KMS-11 (cell line): Measurements from ENCODE around the gene KRT75.

ENCODE experiments used
- H2AFZ ChIP-seq: fragments of 200-600 bp; sonication (generic); 2 replicates; pipeline ENCODE4 v1.6.1; 2016; ENCODE audit warnings: antibody characterized with exemption, mixed run types, low read depth
- H3K27ac ChIP-seq: fragments of 200-600 bp; sonication (generic); 2 replicates; pipeline ENCODE4 v1.6.1; 2016; ENCODE audit warnings: mild to moderate bottlenecking, mixed run types
- H3K27me3 ChIP-seq: fragments of 200-600 bp; sonication (generic); 2 replicates; pipeline ENCODE4 v1.6.1; 2017; ENCODE audit warnings: mild to moderate bottlenecking, low read depth, mixed run types, moderate library complexity; ENCODE audit not compliant: insufficient read depth
- H3K36me3 ChIP-seq: fragments of 200-600 bp; sonication (generic); 2 replicates; pipeline ENCODE4 v1.6.1; 2017; ENCODE audit warnings: mild to moderate bottlenecking, mixed run types; ENCODE audit not compliant: insufficient read depth
- H3K4me1 ChIP-seq: fragments of 200-600 bp; sonication (generic); 2 replicates; pipeline ENCODE4 v1.6.1; 2016; ENCODE audit warnings: mild to moderate bottlenecking, low read depth, mixed run types; ENCODE audit not compliant: poor library complexity, severe bottlenecking
- H3K4me2 ChIP-seq: fragments of 200-600 bp; sonication (generic); 2 replicates; pipeline ENCODE4 v1.7.0; 2016; ENCODE audit warnings: mild to moderate bottlenecking, mixed run types
- H3K4me3 ChIP-seq: fragments of 200-600 bp; sonication (generic); IDR thresholded peaks from 2 replicates; pipeline ENCODE4 v1.6.1; 2017; ENCODE audit warnings: low read depth, low read length, mixed read lengths; ENCODE audit not compliant: insufficient read depth
- H3K79me2 ChIP-seq: fragments of 200-600 bp; sonication (generic); 2 replicates; pipeline ENCODE4 v1.6.1; 2016; ENCODE audit warnings: low read depth, mixed run types; ENCODE audit not compliant: insufficient read depth
- H3K9ac ChIP-seq: fragments of 200-600 bp; sonication (generic); 2 replicates; pipeline ENCODE4 v1.6.1; 2016; ENCODE audit warnings: mild to moderate bottlenecking, mixed run types
- H4K20me1 ChIP-seq: fragments of 200-600 bp; sonication (generic); 2 replicates; pipeline ENCODE4 v1.6.1; 2016; ENCODE audit warnings: mild to moderate bottlenecking, mixed run types; ENCODE audit not compliant: insufficient read depth
- CTCF ChIP-seq: fragments of 200-600 bp; sonication (generic); conservative IDR thresholded peaks from 2 replicates; pipeline ENCODE4 v1.6.1; 2017; ENCODE audit warnings: low read depth, mild to moderate bottlenecking, antibody characterized with exemption, low read length, moderate library complexity, mixed read lengths

The KRT75 gene

GRCh38 chr12:52473768-52474167, 39.6 kb upstream of the KRT75 start, which contains the start of gene KRT6C:
Gene KRT6C (minus strand): TSS chr12:52473805. CDS start chr12:52473737, 68 bp downstream.
- Histone ChIP-seq H3K36me3 (no peaks in the 10 kb centered on the region), H3K79me2 (no peaks in the 10 kb centered on the region), H3K27me3 (no peaks in the 10 kb centered on the region; the same call in 1 of the 2 replicates), H3K4me2 (no peak within 1 kb of the TSS), H3K4me1 (no peaks in the 10 kb centered on the region), H3K9ac (no peak within 1 kb of the TSS), H2AFZ (no peak within 1 kb of the TSS), H4K20me1 (no peaks in the 10 kb centered on the region), H3K4me3 (no peak within 1 kb of the TSS), H3K27ac (no peak within 1 kb of the TSS)
- TF ChIP-seq CTCF = no peak

GRCh38 chr12:52469853-52470252, 35.7 kb upstream of the KRT75 start:
- H3K4me2 ChIP-seq = no peak overlapping the region
- H3K9ac ChIP-seq = no peak overlapping the region
- H4K20me1 ChIP-seq = no peaks in the 10 kb centered on the region
- no peaks in the 10 kb centered on the region for H3K4me1 ChIP-seq
- no peak overlapping the region for H2AFZ ChIP-seq
- no peaks in the 10 kb centered on the region for H3K79me2 ChIP-seq
- TF ChIP-seq CTCF = no peak
- H3K27me3 ChIP-seq = no peaks in the 10 kb centered on the region; the same call in 1 of the 2 replicates
- H3K36me3 ChIP-seq = no peaks in the 10 kb centered on the region
- no peak overlapping the region for H3K27ac ChIP-seq
- no peak overlapping the region for H3K4me3 ChIP-seq

- no peak for TF ChIP-seq CTCF
- Histone ChIP-seq H3K79me2 (no peaks in the 10 kb centered on the region), H3K4me2 (no peak overlapping the region), H2AFZ (no peak overlapping the region), H3K4me1 (no peaks in the 10 kb centered on the region), H3K27ac (no peak overlapping the region), H4K20me1 (no peaks in the 10 kb centered on the region), H3K4me3 (no peak overlapping the region), H3K36me3 (no peaks in the 10 kb centered on the region), H3K9ac (no peak overlapping the region), H3K27me3 (no peaks in the 10 kb centered on the region)
Observed at GRCh38 chr12:52464897-52465296, 30.7 kb upstream of the KRT75 start.

- Histone ChIP-seq H3K36me3 (no peaks in the 10 kb centered on the region), H3K79me2 (no peaks in the 10 kb centered on the region), H3K4me1 (no peaks in the 10 kb centered on the region), H2AFZ (no peak overlapping the region), H3K9ac (no peak overlapping the region), H3K27me3 (no peaks in the 10 kb centered on the region), H3K4me2 (no peak overlapping the region), H3K27ac (no peak overlapping the region), H3K4me3 (no peak overlapping the region), H4K20me1 (no peaks in the 10 kb centered on the region)
- no peak for TF ChIP-seq CTCF
Observed at GRCh38 chr12:52461693-52462092, 27.5 kb upstream of the KRT75 start.
